PC-9 (cell line): ENCODE results near the gene TM9SF1. TPM values are rescaled to one million over a fixed set of nuclear protein-coding genes. Genes with fewer than 3 reads are reported as not detected.
"Not testable (repeated sequence)": the region's sequence is repeated elsewhere in the genome, so short reads cannot be mapped to it uniquely, and the experiment has no call there.

Experiments
- BruUV-seq: library from RNA; stranded (reverse); fragments of 400-500 nt; replicated peaks from 2 replicates; lab custom pipeline; 2021; lab: Mats Ljungman, UMichigan
- CTCF ChIA-PET: fragments of 300-600 bp; sonication (Branson Sonifier 250); formaldehyde crosslinking; loops from one replicate; lab custom pipeline; 2022; ENCODE audit warnings: antibody characterized with exemption; lab: Charles Lee
- POLR2A ChIA-PET: fragments of 300-600 bp; sonication (Branson Sonifier 250); formaldehyde crosslinking; loops from one replicate; lab custom pipeline; 2022; ENCODE audit warnings: antibody characterized with exemption; ENCODE audit not compliant: unreplicated experiment; lab: Charles Lee
- DNase-seq, 2 experiments: peaks; one replicate each; pipeline versions ENCODE4 v3.0.0 to v3.0.0-alpha.2; 2015 to 2022; ENCODE audit warnings: mixed read lengths in 1 of 2
- H2AFZ ChIP-seq: fragments of 200-600 bp; sonication (generic); 2 replicates; pipeline ENCODE4 v1.8.1; 2017; ENCODE audit warnings: antibody characterized with exemption
- H3F3A ChIP-seq: fragments of 200-600 bp; sonication (generic); 2 replicates; pipeline ENCODE4 v1.8.1; 2017; ENCODE audit warnings: antibody characterized with exemption, mild to moderate bottlenecking, low read depth; ENCODE audit not compliant: insufficient read depth
- H3K27ac ChIP-seq: fragments of 200-600 bp; sonication (generic); 2 replicates; pipeline ENCODE4 v1.6.1; 2016; ENCODE audit warnings: mixed run types
- H3K27me3 ChIP-seq: fragments of 200-600 bp; sonication (generic); 2 replicates; pipeline ENCODE4 v1.6.1; 2016; ENCODE audit warnings: low read depth, mixed run types; ENCODE audit not compliant: insufficient read depth
- H3K36me3 ChIP-seq: fragments of 200-600 bp; sonication (generic); 2 replicates; pipeline ENCODE4 v1.6.1; 2016; ENCODE audit warnings: low read depth, mixed run types
- H3K4me1 ChIP-seq: fragments of 200-600 bp; sonication (generic); replicated peaks from 2 replicates; pipeline ENCODE4 v1.6.1; 2016; ENCODE audit warnings: mixed run types; ENCODE audit not compliant: insufficient read depth
- H3K4me2 ChIP-seq: fragments of 200-600 bp; sonication (generic); 2 replicates; pipeline ENCODE4 v1.6.1; 2017; ENCODE audit warnings: mixed run types
- H3K4me3 ChIP-seq: fragments of 200-600 bp; sonication (generic); 2 replicates; pipeline ENCODE4 v1.6.1; 2016; ENCODE audit warnings: mixed run types
- H3K79me2 ChIP-seq: fragments of 200-600 bp; sonication (generic); 2 replicates; pipeline ENCODE4 v1.6.1; 2017; ENCODE audit warnings: low read depth, mixed run types
- H3K9me2 ChIP-seq: fragments of 200-600 bp; sonication (generic); 2 replicates; pipeline ENCODE4 v1.8.1; 2017; ENCODE audit warnings: mild to moderate bottlenecking; ENCODE audit not compliant: insufficient read depth
- H3K9me3 ChIP-seq: fragments of 200-600 bp; sonication (generic); 2 replicates; pipeline ENCODE4 v1.8.1; 2016; ENCODE audit warnings: low read depth; ENCODE audit not compliant: insufficient read depth
- H4K20me1 ChIP-seq: fragments of 200-600 bp; sonication (generic); 2 replicates; pipeline ENCODE4 v1.8.1; 2017; ENCODE audit not compliant: insufficient read depth
- EZH2 ChIP-seq: fragments of 200-600 bp; sonication (generic); IDR thresholded peaks from 2 replicates; pipeline ENCODE4 v1.8.0; 2017; ENCODE audit warnings: antibody characterized with exemption, low read depth
- intact Hi-C: fragments of 100-400 bp; cut with micrococcal nuclease; formaldehyde crosslinking; loops from one replicate; pipeline ENCODE4 v1.10.0; 2022; ENCODE audit not compliant: unreplicated experiment
- total RNA-seq: library from RNA; stranded (reverse); gene quantifications from 2 replicates; pipeline ENCODE4 v1.2.3, GENCODE V29; 2021
- TF ChIP-seq, protein P1 (sequence below): fragments of 200-600 bp; sonication (generic); conservative IDR thresholded peaks from 2 replicates; pipeline ENCODE4 v1.6.1; 2017; ENCODE audit warnings: mixed run types, antibody characterized with exemption, mild to moderate bottlenecking, moderate library complexity

TM9SF1 gene
- total RNA-seq, 1 experiment from 2014 or later = 37.3 TPM

DNA sequence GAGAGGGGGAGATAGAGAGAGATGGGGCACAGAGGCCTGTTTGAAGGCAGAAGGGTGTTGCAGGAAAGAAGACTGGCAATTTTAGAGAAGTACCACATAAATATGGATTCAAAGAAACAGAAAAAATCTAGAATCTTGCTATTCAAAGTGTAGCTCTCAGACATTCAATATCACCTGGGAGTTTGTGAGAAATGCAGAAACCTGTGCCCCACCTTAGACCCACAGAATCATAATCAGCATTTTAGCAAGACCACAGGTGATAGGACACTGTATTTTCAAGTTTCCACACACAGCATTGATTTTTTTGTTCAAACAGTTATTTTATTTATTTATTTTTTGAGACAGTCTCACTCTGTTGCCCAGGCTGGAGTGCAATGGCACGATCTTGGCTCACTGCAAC, 33.7 kb upstream of the TM9SF1 start:
- Histone ChIP-seq H4K20me1 (no peaks in the 10 kb centered on the region), H3K36me3 (no peaks in the 10 kb centered on the region), H3K79me2 (peaks cover 68% of the 10 kb centered on the region), H3K9me3 (no peaks in the 10 kb centered on the region), H3K4me2 (no peak overlapping the region), H3K4me1 (peaks cover 8% of the 10 kb centered on the region), H3K9me2 (no peaks in the 10 kb centered on the region), H3K27me3 (no peaks in the 10 kb centered on the region), H3K27ac (no peak overlapping the region), H2AFZ (no peak overlapping the region), H3F3A (0 out of 2 replicates have a peak, but pooled peaks cover 4% of the 10 kb centered on the region), H3K4me3 (no peak overlapping the region)
- ChIA-PET POLR2A (no interaction called here), CTCF (interaction anchor here (0.6 kb wide), 1 partner anchor 1231 kb away, joined by 3 read pairs; no protein-coding TSS in a partner anchor)
- TF ChIP-seq EZH2 = no peak
- TF ChIP-seq, protein P1, sequence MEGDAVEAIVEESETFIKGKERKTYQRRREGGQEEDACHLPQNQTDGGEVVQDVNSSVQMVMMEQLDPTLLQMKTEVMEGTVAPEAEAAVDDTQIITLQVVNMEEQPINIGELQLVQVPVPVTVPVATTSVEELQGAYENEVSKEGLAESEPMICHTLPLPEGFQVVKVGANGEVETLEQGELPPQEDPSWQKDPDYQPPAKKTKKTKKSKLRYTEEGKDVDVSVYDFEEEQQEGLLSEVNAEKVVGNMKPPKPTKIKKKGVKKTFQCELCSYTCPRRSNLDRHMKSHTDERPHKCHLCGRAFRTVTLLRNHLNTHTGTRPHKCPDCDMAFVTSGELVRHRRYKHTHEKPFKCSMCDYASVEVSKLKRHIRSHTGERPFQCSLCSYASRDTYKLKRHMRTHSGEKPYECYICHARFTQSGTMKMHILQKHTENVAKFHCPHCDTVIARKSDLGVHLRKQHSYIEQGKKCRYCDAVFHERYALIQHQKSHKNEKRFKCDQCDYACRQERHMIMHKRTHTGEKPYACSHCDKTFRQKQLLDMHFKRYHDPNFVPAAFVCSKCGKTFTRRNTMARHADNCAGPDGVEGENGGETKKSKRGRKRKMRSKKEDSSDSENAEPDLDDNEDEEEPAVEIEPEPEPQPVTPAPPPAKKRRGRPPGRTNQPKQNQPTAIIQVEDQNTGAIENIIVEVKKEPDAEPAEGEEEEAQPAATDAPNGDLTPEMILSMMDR = no peak
- DNase-seq = no peak
- BruUV-seq = no TSS peak
- intact Hi-C loops = no loop called here

DNA sequence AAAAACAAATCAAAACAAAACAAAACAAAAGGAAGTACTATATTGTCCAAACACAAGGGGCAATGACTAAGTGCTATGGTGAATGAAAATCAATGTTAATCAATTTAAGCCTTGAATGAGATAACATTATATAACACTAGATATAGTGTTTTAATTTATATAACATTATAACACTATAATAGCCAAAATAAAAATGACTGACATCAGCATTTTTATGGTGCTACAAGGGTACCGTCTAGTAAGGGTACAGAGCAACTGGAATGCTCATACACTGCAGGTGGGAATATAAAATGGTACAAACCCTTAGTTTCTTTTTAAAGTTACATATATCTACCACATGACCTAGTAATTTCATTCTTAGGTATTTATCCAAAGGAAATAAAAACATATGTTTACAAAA, 31.2 kb upstream of the TM9SF1 start:
- Histone ChIP-seq H2AFZ (no peak overlapping the region), H3K27ac (no peak overlapping the region), H3K27me3 (no peaks in the 10 kb centered on the region), H3K4me1 (no peaks in the 10 kb centered on the region; the same call in 1 of the 2 replicates), H3K9me3 (no peaks in the 10 kb centered on the region), H3K36me3 (no peaks in the 10 kb centered on the region), H3K4me2 (no peak overlapping the region), H4K20me1 (no peaks in the 10 kb centered on the region), H3K4me3 (no peak overlapping the region), H3K79me2 (peaks cover 52% of the 10 kb centered on the region), H3F3A (0 out of 2 replicates have a peak, but pooled peaks cover under 1% of the 10 kb centered on the region), H3K9me2 (no peaks in the 10 kb centered on the region)
- no peak for DNase-seq
- TF ChIP-seq, protein P1 = no peak
- no peak for TF ChIP-seq EZH2
- intact Hi-C loops = no loop called here
- ChIA-PET CTCF (no interaction called here), POLR2A (no interaction called here)
- no TSS peak for BruUV-seq

DNA sequence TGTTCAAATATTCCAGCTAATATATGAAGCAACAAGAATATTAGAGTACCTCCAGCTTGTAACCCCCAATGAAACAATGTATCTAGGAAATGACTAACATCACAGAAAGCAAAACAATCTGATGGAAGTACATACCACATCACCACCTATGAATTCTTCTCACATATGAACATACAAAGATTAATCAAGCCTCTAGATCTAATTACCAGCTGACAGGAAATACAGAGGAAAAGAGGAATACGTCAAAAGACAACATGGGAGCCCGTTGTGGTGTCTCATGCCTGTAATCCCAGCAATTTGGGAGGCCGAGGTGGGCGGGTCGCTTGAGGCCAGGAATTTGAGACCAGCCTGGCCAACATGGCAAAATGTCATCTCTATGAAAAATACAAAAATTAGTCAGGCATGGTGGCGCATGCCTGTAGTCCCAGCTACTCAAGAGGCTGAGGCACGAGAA, 29.4 kb upstream of the TM9SF1 start:
- H2AFZ ChIP-seq = no peak overlapping the region
- H4K20me1 ChIP-seq = no peaks in the 10 kb centered on the region; the same call in 1 of the 2 replicates
- BruUV-seq = no TSS peak
- H3K79me2 ChIP-seq = peaks cover 41% of the 10 kb centered on the region
- ChIA-PET POLR2A (no interaction called here), CTCF (no interaction called here)
- H3K27me3 ChIP-seq = no peaks in the 10 kb centered on the region
- TF ChIP-seq, protein P1 = no peak
- no peak for DNase-seq
- H3K27ac ChIP-seq = no peak overlapping the region
- H3K36me3 ChIP-seq = no peaks in the 10 kb centered on the region
- intact Hi-C loops = no loop called here
- H3K4me3 ChIP-seq = no peak overlapping the region
- no peaks in the 10 kb centered on the region for H3F3A ChIP-seq
- H3K4me2 ChIP-seq = no peak overlapping the region
- H3K9me2 ChIP-seq = no peaks in the 10 kb centered on the region
- no peaks in the 10 kb centered on the region for H3K9me3 ChIP-seq
- H3K4me1 ChIP-seq = no peaks in the 10 kb centered on the region

DNA sequence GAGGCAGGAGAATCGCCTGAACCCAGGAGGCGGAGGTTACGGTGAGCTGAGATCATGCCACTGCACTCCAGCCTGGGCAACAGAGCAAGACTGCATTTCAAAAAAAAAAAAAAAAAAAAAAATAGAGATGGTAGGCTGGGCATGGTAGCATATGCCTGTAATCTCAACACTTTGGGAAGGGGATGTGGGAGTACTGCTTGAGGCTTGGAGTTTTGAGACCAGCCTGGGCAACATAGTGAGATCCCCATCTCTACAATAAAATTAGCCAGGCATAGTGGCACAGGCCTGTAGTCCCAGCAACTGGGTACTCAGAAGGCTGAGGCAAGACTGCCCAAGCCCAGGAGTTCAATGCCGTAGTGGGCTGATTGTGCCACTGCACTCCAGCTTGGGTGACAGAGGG, 27.7 kb upstream of the TM9SF1 start:
- H3K27ac ChIP-seq, CTCF ChIA-PET, H3K9me3 ChIP-seq, H3F3A ChIP-seq, H3K27me3 ChIP-seq, H3K4me2 ChIP-seq, H3K9me2 ChIP-seq, H3K36me3 ChIP-seq, H4K20me1 ChIP-seq, intact Hi-C loops, POLR2A ChIA-PET, DNase-seq, H3K4me1 ChIP-seq, BruUV-seq, H3K4me3 ChIP-seq, H2AFZ ChIP-seq: not testable (repeated sequence)
- H3K79me2 ChIP-seq = peaks cover 32% of the 10 kb centered on the region
